ENCODE measurements around the gene HOMER3.

DNA sequence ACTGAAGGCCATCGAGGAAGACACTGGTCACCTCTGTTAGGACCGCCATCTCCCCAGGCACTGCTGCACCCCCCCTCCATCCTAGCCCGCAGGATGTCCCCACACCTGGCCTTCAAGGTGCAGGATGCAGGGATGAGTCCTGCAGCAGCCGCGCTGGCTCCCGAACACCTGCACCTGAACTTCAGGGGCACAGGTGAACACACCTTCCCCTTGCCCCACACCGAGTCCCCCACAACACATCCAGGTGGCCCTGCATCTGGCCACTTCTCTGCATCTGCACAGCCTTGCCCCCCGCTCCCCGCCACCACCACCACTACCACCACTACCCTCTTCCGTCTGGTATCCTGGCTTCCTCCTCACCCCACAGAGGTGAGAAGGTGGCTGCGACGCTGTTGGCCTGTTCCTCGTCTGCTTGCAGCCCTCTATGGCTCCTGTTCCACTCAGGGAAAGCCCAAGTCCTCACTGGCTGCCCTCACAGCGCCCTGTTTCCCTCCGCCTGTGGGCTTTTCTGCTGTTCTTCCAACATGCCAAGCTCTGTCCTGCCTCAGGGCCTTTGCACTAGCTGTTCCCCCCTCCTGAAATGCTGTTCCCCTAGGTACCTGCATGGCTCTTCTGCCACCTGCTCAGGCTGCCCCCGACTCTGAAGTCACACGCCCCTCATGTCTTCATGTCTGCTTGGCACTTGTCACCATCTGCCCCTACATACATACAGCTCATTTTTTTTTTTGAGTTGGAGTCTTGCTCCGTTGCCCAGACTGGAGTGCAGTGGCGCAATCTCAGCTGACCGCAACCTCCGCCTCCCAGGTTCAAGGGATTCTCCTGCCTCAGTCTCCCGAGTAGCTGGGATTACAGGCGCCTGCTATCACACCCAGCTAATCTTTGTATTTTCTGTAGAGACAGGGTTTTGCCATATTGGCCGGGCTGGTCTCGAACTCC, 43.7 kb downstream of the HOMER3 start:
- TF ChIP-seq, protein P1, sequence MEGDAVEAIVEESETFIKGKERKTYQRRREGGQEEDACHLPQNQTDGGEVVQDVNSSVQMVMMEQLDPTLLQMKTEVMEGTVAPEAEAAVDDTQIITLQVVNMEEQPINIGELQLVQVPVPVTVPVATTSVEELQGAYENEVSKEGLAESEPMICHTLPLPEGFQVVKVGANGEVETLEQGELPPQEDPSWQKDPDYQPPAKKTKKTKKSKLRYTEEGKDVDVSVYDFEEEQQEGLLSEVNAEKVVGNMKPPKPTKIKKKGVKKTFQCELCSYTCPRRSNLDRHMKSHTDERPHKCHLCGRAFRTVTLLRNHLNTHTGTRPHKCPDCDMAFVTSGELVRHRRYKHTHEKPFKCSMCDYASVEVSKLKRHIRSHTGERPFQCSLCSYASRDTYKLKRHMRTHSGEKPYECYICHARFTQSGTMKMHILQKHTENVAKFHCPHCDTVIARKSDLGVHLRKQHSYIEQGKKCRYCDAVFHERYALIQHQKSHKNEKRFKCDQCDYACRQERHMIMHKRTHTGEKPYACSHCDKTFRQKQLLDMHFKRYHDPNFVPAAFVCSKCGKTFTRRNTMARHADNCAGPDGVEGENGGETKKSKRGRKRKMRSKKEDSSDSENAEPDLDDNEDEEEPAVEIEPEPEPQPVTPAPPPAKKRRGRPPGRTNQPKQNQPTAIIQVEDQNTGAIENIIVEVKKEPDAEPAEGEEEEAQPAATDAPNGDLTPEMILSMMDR (IDR thresholded peaks at IDR 0.05), result no peak
- TF ChIP-seq POLR2A (IDR thresholded peaks at IDR 0.05), result no peak

Measured in heart left ventricle (tissue), 13 donors.